GM12878 (cell line): ENCODE results near the gene ITGA11. TPM values are rescaled to one million over a fixed set of nuclear protein-coding genes. Genes with fewer than 3 reads are reported as not detected.

Experiments used
- ATAC-seq: fragments of 200-7000 bp; cut with Tn5 transposase; 3 replicates; pipeline ENCODE4 v1.9.1; 2020; ENCODE audit warnings: mild to moderate bottlenecking, moderate library complexity
- BruUV-seq: library from RNA; stranded (reverse); fragments of 400-500 nt; replicated peaks from 2 replicates; lab custom pipeline; 2021; lab: Mats Ljungman, UMichigan
- CTCF ChIA-PET: fragments of 300-600 bp; sonication (Branson Sonifier 250); formaldehyde crosslinking; extraction: SDS; loops from one replicate; lab custom pipeline; 2021; ENCODE audit warnings: inconsistent platforms; lab: Yijun Ruan, JAX
- POLR2A ChIA-PET: fragments of 350-600 bp; formaldehyde crosslinking; extraction: SDS; loops from one replicate; lab custom pipeline; 2021; ENCODE audit warnings: inconsistent platforms; lab: Charles Lee
- RAD21 ChIA-PET: fragments of 300-600 bp; sonication (Branson Sonifier 250); formaldehyde crosslinking; loops from one replicate; lab custom pipeline; 2023; ENCODE audit warnings: antibody characterized with exemption; ENCODE audit not compliant: unreplicated experiment; lab: Charles Lee
- SMC1A ChIA-PET: fragments of 300-600 bp; sonication (Branson Sonifier 250); formaldehyde crosslinking; loops from one replicate; lab custom pipeline; 2023; ENCODE audit not compliant: unreplicated experiment, uncharacterized antibody; lab: Charles Lee
- DNase-seq: peaks from one replicate; pipeline ENCODE4 v3.0.0-alpha.2; 2011; ENCODE audit warnings: low read depth, low spot score
- FAIRE-seq: peaks from 3 replicates; lab custom pipeline; 2011; peaks lifted over from hg19 to GRCh38; lab: Jason Lieb, UNC
- H2AFZ ChIP-seq: 2 replicates; pipeline ENCODE4 v1.6.0; 2011; ENCODE audit warnings: low read depth, low read length, control low read depth; ENCODE audit not compliant: control insufficient read depth
- H3K27ac ChIP-seq: 2 replicates; pipeline ENCODE4 v1.5.1; 2011; ENCODE audit warnings: control low read depth; ENCODE audit not compliant: control insufficient read depth, insufficient read depth
- H3K27me3 ChIP-seq, 2 experiments: replicated peaks in 1 of 2; 2 replicates each; pipeline versions ENCODE4 v1.6.0 to v1.6.1; 2011; ENCODE audit warnings: low read length in 1 of 2; ENCODE audit not compliant: control insufficient read depth in 2 of 2, insufficient read depth in 2 of 2
- H3K36me3 ChIP-seq, 2 experiments: 2 replicates each; pipeline ENCODE4 v1.5.1; 2011; ENCODE audit warnings: low read length in 1 of 2; ENCODE audit not compliant: control insufficient read depth in 2 of 2, insufficient read depth in 2 of 2
- H3K4me1 ChIP-seq: 2 replicates; pipeline ENCODE4 v1.6.1; 2011; ENCODE audit warnings: mild to moderate bottlenecking, low read length, moderate library complexity, mixed read lengths; ENCODE audit not compliant: control insufficient read depth, insufficient read depth
- H3K4me2 ChIP-seq: 2 replicates; pipeline ENCODE4 v1.6.0; 2011; ENCODE audit warnings: control low read depth; ENCODE audit not compliant: control insufficient read depth, insufficient read depth
- H3K4me3 ChIP-seq: fragments of 200-600 bp; sonication (generic); 2 replicates; pipeline ENCODE4 v1.5.1; 2016
- H3K79me2 ChIP-seq: 2 replicates; pipeline ENCODE4 v1.6.0; 2011; ENCODE audit warnings: low read length; ENCODE audit not compliant: control insufficient read depth, insufficient read depth
- H3K9ac ChIP-seq: 2 replicates; pipeline ENCODE4 v1.8.0; 2011; ENCODE audit warnings: low read length, control low read depth, mixed read lengths; ENCODE audit not compliant: control insufficient read depth, insufficient read depth
- H3K9me3 ChIP-seq: replicated peaks from 3 replicates; pipeline ENCODE4 v1.5.1; 2011; ENCODE audit warnings: mild to moderate bottlenecking, low read length; ENCODE audit not compliant: control insufficient read depth, insufficient read depth
- H4K20me1 ChIP-seq: 2 replicates; pipeline ENCODE4 v1.6.0; 2011; ENCODE audit not compliant: control insufficient read depth, insufficient read depth
- BRCA1 ChIP-seq: IDR thresholded peaks from 2 replicates; pipeline ENCODE4 v1.6.1; 2011; ENCODE audit warnings: low read depth, low read length, improper control_type of control experiment
- E2F8 ChIP-seq: fragments of 450-650 bp; IDR thresholded peaks from 2 replicates; pipeline ENCODE4 v1.6.1; 2018; ENCODE audit warnings: mild to moderate bottlenecking, low read depth, moderate library complexity; ENCODE audit not compliant: partially characterized antibody
- ESRRA ChIP-seq: IDR thresholded peaks from 2 replicates; pipeline ENCODE4 v1.6.1; 2012; ENCODE audit warnings: mild to moderate bottlenecking, low read length, improper control_type of control experiment
- NFIC ChIP-seq: IDR thresholded peaks from 2 replicates; pipeline ENCODE4 v1.6.1; 2012; ENCODE audit warnings: low read depth, mild to moderate bottlenecking, inconsistent platforms, low read length, moderate library complexity
- PAX5 ChIP-seq: IDR thresholded peaks from 2 replicates; pipeline ENCODE4 v1.6.1; 2011; ENCODE audit warnings: low read depth, low read length, borderline replicate concordance
- RBBP5 ChIP-seq: fragments of 200-600 bp; sonication (generic); conservative IDR thresholded peaks from 2 replicates; pipeline ENCODE4 v1.6.1; 2016
- SMAD5 ChIP-seq: IDR thresholded peaks from 2 replicates; pipeline ENCODE4 v1.6.1; 2016; ENCODE audit warnings: antibody characterized with exemption, low read depth
- ZNF622 ChIP-seq: fragments of 450-650 bp; IDR thresholded peaks from 2 replicates; pipeline ENCODE4 v1.6.1; 2017; ENCODE audit warnings: mild to moderate bottlenecking, inconsistent platforms
- WGBS: methylation state at CpG from one replicate; pipeline ENCODE4 v1.1.6; 2016; ENCODE audit warnings: low lambda C conversion rate; ENCODE audit not compliant: insufficient replicate concordance, insufficient coverage; ENCODE audit errors: missing lambda C conversion rate; 5-methylcytosine and 5-hydroxymethylcytosine counted together
- in situ Hi-C: fragments of 300-500 bp; cut with MboI; formaldehyde crosslinking; loops from 9 replicates; pipeline ENCODE4 v1.14.3; 2018; ENCODE audit warnings: mixed read lengths
- intact Hi-C: fragments of 100-400 bp; cut with micrococcal nuclease; formaldehyde crosslinking; loops from one replicate; pipeline ENCODE4 v1.14.2; 2022; ENCODE audit not compliant: unreplicated experiment
- polyA plus RNA-seq, 11 experiments: library from polyadenylated mRNA; depleted of rRNA in 4 of 11; unstranded in 6 of 11; stranded (reverse) in 5 of 11; fragments of >200 nt; fragmentation: Nextera tagmentation in 4 of 11; fragmentation: Illumina TruSeq in 1 of 11; extraction: Ambion mirVana in 4 of 11; extraction: Trizol in 1 of 11; gene quantifications; 1 replicate in 1 of 11; 2 replicates in 10 of 11; pipeline versions ENCODE4 v1.2.1 to v1.2.3, GENCODE V29; 2011 to 2016; ENCODE audit warnings: inconsistent platforms in 2 of 11, missing spikeins in 2 of 11, low read depth in 1 of 11
- total RNA-seq, 4 experiments: library from RNA; depleted of rRNA in 3 of 4; stranded (reverse); fragments of >200 nt in 3 of 4; fragmentation: Illumina TruSeq in 1 of 4; extraction: Trizol in 1 of 4; gene quantifications; 2 replicates each; pipeline versions ENCODE4 v1.2.1 to v1.2.3, GENCODE V29; 2013 to 2021

ITGA11 gene
- total and polyA plus RNA-seq, 10 of the 15 experiments (the other 5 are each of a cell fraction or from before 2014, with no cell fraction given) = under 0.01 to 0.36 (median 0.13) TPM; not detected in 1

DNA sequence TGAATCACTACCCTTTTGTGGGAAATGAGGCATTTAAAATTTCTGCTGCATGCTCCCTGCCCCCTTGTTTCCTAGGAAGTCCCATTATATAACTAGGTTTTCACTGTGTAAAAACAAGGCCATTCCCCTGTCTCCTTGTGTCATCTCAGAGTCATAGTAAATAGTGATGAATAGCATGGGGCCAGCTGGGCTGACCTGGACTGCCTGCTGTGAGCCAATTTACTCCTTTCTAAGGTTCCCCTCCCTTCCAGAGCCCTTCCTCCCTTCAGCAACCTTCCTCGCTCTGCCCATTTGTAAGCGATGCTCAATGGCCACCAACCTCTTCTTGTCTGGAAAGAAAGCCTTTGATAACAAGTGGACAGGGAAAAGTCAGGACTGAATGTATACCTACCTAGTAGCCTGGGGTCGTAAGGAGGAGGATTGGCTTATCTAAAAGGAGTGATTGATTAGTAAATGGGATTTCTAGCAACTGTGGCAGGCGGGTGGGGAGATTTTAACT lies 11.7 kb downstream of the ITGA11 start:
- ChIA-PET SMC1A (no interaction called here), POLR2A (no interaction called here), RAD21 (no interaction called here), CTCF (no interaction called here)
- H3K4me3 ChIP-seq = no peak overlapping the region
- no peaks in the 10 kb centered on the region for H3K79me2 ChIP-seq
- WGBS = 26% methylated on average over 4 of the region's 4 CpGs
- no peak overlapping the region for H3K4me2 ChIP-seq
- in situ Hi-C loops (no loop called here), intact Hi-C loops (no loop called here)
- FAIRE-seq (no peak), ATAC-seq (no peak), DNase-seq (no peak)
- TF ChIP-seq NFIC = no peak
- TF ChIP-seq BRCA1 = no peak
- TF ChIP-seq PAX5 = no peak
- no peak for TF ChIP-seq ESRRA
- no peak for TF ChIP-seq ZNF622
- TF ChIP-seq RBBP5 = no peak
- no peak for TF ChIP-seq SMAD5
- no peak for TF ChIP-seq E2F8
- H3K36me3 ChIP-seq = no peaks in the 10 kb centered on the region
- no peak overlapping the region for H3K9ac ChIP-seq
- no TSS peak for BruUV-seq
- H2AFZ ChIP-seq = no peak overlapping the region
- H4K20me1 ChIP-seq = no peaks in the 10 kb centered on the region
- no peak overlapping the region for H3K27ac ChIP-seq
- H3K4me1 ChIP-seq = no peaks in the 10 kb centered on the region
- H3K9me3 ChIP-seq = no peaks in the 10 kb centered on the region
- no peaks in the 10 kb centered on the region; a peak in 1 of 4 replicates for H3K27me3 ChIP-seq
